ENCODE measurements around the gene BMPR1A. TPM values are rescaled to one million over a fixed set of nuclear protein-coding genes. Genes with fewer than 3 reads are reported as not detected.

BMPR1A gene
- total RNA-seq, 4 donors from 2014 or later: 5.2 to 40.2 (median 26.0) TPM

DNA sequence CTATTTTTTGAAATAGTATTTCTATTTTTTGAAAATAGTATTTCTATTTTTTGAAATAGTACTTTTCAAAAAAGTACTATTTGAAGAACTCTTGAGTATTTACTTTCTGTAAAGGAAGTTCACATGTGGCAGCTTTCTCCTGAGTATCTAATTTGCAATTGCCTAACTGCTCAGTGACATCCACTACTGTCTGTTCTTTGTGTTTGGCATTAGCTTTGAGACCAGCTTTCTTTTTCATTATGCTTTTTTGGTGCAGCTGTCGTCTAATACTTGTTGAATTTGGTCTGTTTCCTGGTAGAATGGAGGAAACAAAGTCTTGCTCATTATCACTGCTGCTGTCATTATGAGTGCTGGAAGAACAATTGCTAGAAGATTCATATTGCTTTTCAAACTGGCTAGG is 99.1 kb downstream of the BMPR1A start:
- intact Hi-C loops (cut with DNase I): no loop called here

DNA sequence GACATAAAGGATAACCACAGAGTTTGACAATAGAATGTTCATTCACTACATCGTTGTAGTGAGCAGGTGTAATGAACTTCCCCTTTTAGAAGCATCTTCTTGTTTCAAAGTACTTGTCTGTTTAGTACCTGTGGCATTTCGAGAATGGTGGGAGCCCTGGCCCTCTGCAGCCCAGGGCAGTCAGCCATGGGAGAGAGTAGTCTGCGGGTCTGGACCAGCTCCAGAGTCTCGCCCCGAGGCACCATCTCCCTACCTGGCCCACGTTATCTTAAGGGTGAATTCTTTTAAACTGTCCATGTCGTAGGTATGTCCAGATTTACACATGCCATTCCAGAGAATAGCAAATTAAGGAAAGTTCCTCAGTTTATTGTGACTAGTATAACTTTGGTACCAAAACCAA is 99.7 kb downstream of the BMPR1A start:
- DNase-seq: no peak
- H3K4me1 ChIP-seq: peaks cover 0 to 6% (median 0%) of the 10 kb centered on the region in 3 donors
- intact Hi-C loops (cut with DNase I): no loop called here
- no peak overlapping the region for H3K27ac ChIP-seq
- 55 to 75% methylated on average over 5 to 7 of the region's 7 CpGs for WGBS, 2 donors
- no peaks in the 10 kb centered on the region for H3K9me3 ChIP-seq
- H3K27me3 ChIP-seq: no peaks in the 10 kb centered on the region
- TF ChIP-seq, protein P1, sequence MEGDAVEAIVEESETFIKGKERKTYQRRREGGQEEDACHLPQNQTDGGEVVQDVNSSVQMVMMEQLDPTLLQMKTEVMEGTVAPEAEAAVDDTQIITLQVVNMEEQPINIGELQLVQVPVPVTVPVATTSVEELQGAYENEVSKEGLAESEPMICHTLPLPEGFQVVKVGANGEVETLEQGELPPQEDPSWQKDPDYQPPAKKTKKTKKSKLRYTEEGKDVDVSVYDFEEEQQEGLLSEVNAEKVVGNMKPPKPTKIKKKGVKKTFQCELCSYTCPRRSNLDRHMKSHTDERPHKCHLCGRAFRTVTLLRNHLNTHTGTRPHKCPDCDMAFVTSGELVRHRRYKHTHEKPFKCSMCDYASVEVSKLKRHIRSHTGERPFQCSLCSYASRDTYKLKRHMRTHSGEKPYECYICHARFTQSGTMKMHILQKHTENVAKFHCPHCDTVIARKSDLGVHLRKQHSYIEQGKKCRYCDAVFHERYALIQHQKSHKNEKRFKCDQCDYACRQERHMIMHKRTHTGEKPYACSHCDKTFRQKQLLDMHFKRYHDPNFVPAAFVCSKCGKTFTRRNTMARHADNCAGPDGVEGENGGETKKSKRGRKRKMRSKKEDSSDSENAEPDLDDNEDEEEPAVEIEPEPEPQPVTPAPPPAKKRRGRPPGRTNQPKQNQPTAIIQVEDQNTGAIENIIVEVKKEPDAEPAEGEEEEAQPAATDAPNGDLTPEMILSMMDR (IDR thresholded peaks at IDR 0.05): no peak
- TF ChIP-seq POLR2A (IDR thresholded peaks at IDR 0.05): no peak
- no peak overlapping the region for H3K4me3 ChIP-seq
- peaks cover 0 to 16% (median 0%) of the 10 kb centered on the region in 3 donors for H3K36me3 ChIP-seq

More for the DNA sequence above, 99.1 kb downstream of the BMPR1A start:
- Histone ChIP-seq H3K4me1 (peaks cover 0 to 6% (median 0%) of the 10 kb centered on the region in 3 donors), H3K27ac (no peak overlapping the region), H3K36me3 (peaks cover 0 to 16% (median 0%) of the 10 kb centered on the region in 3 donors), H3K27me3 (no peaks in the 10 kb centered on the region), H3K4me3 (no peak overlapping the region), H3K9me3 (no peaks in the 10 kb centered on the region)
- 63 to 65% methylated on average over 1 of the region's 1 CpG for WGBS, 2 donors
- TF ChIP-seq POLR2A (IDR thresholded peaks at IDR 0.05): no peak
- TF ChIP-seq, protein P1 (IDR thresholded peaks at IDR 0.05): no peak
- no peak for DNase-seq

DNA sequence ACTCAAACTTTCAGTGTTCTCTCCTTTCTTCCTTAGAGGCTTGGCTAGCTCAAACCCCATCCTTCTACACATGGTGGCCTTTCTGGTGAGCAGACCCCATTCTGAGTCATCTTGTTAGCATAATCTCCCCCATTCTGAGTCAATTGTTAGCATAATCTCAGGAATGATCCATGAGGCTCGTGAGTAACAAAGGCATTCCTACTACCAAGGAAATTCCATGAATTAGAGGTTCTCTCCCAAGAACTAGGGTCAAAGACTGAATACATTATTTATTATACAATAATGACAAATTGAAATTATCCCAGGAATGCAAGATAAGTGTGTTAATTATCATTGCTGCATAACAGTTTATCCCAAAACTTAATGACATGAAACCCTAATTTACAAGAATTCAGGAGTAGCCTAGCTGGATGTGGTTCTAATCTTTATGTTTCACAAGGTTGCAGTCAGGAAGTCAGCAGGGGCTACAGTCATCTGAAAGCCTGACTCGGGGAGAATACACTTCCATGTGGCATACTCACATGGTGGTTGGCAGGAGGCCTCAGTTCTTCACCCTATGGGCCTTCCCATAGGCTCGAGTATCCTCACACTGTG is 100.8 kb downstream of the BMPR1A start:
- WGBS, 2 donors: 26 to 48% methylated on average over 3 of the region's 3 CpGs
- Histone ChIP-seq H3K36me3 (peaks cover 0 to 9% (median 0%) of the 10 kb centered on the region in 3 donors), H3K27me3 (no peaks in the 10 kb centered on the region), H3K27ac (no peak overlapping the region), H3K4me1 (no peaks in the 10 kb centered on the region), H3K9me3 (no peaks in the 10 kb centered on the region), H3K4me3 (no peak overlapping the region)
- TF ChIP-seq, protein P1 (IDR thresholded peaks at IDR 0.05): no peak
- TF ChIP-seq POLR2A (IDR thresholded peaks at IDR 0.05): no peak
- DNase-seq: no peak
- intact Hi-C loops (cut with DNase I): no loop called here

DNA sequence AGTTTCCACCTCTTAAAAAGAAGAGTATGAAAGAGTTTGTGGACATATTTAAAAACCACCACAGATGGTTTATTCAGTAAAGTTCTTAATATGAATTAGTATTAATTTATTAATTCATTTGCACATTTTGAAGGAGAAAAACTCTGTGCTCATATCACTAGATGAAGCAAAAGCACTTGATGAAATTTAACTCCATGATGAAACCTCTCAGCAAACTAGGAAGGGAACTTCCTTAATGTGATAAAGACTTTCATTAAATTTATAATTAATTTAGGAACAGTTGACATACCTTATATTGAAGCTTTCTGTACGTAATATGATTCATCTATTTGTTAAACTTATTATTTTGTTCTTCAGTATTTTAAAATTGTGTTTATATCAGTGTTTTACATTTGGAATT is 101.6 kb downstream of the BMPR1A start:
- intact Hi-C loops (cut with DNase I): no loop called here
- 91 to 93% methylated on average over 1 of the region's 1 CpG for WGBS, 2 donors

DNA sequence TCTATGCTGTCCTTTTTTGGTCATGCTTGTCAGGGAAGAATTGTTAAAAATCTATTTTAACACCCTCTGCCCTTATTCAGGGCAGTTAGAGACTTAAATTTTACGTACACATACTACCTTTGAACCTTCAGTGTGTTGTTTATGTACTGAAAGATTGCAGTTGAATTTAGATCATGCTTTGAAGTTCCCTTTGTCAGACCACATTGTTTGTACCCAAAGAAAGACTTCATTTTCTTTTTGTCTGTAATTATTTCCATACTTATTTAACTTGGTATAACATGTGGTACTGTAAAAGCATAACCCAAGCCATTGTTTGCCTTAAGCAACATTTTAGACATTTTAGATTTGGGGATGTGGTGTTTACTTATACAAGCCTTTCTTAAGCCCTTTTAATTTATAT is 104.9 kb downstream of the BMPR1A start:
- Histone ChIP-seq H3K36me3 (peaks cover 0 to 5% (median 0%) of the 10 kb centered on the region in 3 donors), H3K27ac (no peak overlapping the region), H3K9me3 (no peaks in the 10 kb centered on the region), H3K27me3 (no peaks in the 10 kb centered on the region), H3K4me3 (no peak overlapping the region), H3K4me1 (peaks cover 0 to 16% (median 6%) of the 10 kb centered on the region in 3 donors)
- intact Hi-C loops (cut with DNase I): no loop called here
- TF ChIP-seq, protein P1 (IDR thresholded peaks at IDR 0.05): no peak
- TF ChIP-seq POLR2A (IDR thresholded peaks at IDR 0.05): no peak
- 77 to 88% methylated on average over 1 of the region's 1 CpG for WGBS, 2 donors
- no peak for DNase-seq

More for the DNA sequence above, 101.6 kb downstream of the BMPR1A start:
- H3K4me3 ChIP-seq: no peak overlapping the region
- no peaks in the 10 kb centered on the region for H3K9me3 ChIP-seq
- no peaks in the 10 kb centered on the region for H3K4me1 ChIP-seq
- peaks cover 0 to 9% (median 0%) of the 10 kb centered on the region in 3 donors for H3K36me3 ChIP-seq
- TF ChIP-seq POLR2A (IDR thresholded peaks at IDR 0.05): no peak
- TF ChIP-seq, protein P1 (IDR thresholded peaks at IDR 0.05): no peak
- no peak for DNase-seq
- H3K27ac ChIP-seq: no peak overlapping the region
- H3K27me3 ChIP-seq: no peaks in the 10 kb centered on the region

Data from esophagus squamous epithelium (tissue), 5 donors.